ENCODE results near the gene LELP1. TPM values are rescaled to one million over a fixed set of nuclear protein-coding genes. Genes with fewer than 3 reads are reported as not detected.

The LELP1 gene
- not detected for total RNA-seq
- polyA plus RNA-seq, result not detected
- long read RNA-seq, donor 1, result 0 reads
- long read RNA-seq, donor 2, result 0 reads

GRCh38 chr1:153203130-153203529 lies at the start of gene LELP1:
TSS of gene LELP1 (plus strand) at chr1:153203430. CDS start at chr1:153204708, 1,278 bp downstream.
- Histone ChIP-seq H3K36me3 (ENCODE audit: insufficient read depth in 1 of 2, low read depth in 1 of 2) (no peaks in the 10 kb centered on the region), H3K9me3 (no peaks in the 10 kb centered on the region), H3K27ac (no peak within 1 kb of the TSS), H3K4me1 (no peaks in the 10 kb centered on the region), H3K27me3 (ENCODE audit: insufficient read depth in 3 of 3, low read length in 2 of 3) (peaks cover 0 to 3% (median 2%) of the 10 kb centered on the region in 3 donors), H3K4me3 (no peak within 1 kb of the TSS)
- no peak for TF ChIP-seq CTCF (IDR thresholded peaks at IDR 0.05)
- WGBS, 3 donors, result 27 to 50% (median 39%) methylated on average over 1 of the region's 1 CpG
- DNase-seq, result no peak
- ATAC-seq, result no peak
- intact Hi-C loops (cut with DNase I), result no loop called here

GRCh38 chr1:153155541-153155940 lies 47.7 kb upstream of the LELP1 start:
- 80 to 88% (median 87%) methylated on average over 2 of the region's 2 CpGs for WGBS, 3 donors
- ATAC-seq (no peak), DNase-seq (no peak)
- intact Hi-C loops (cut with DNase I), result no loop called here
- Histone ChIP-seq H3K27me3 (ENCODE audit: insufficient read depth in 3 of 3, low read length in 2 of 3) (no peaks in the 10 kb centered on the region), H3K9me3 (peaks cover 7% of the 10 kb centered on the region), H3K4me1 (no peaks in the 10 kb centered on the region), H3K36me3 (ENCODE audit: insufficient read depth in 1 of 2, low read depth in 1 of 2) (no peaks in the 10 kb centered on the region), H3K27ac (no peak overlapping the region), H3K4me3 (no peak overlapping the region)
- TF ChIP-seq CTCF (IDR thresholded peaks at IDR 0.05), result no peak

DNA sequence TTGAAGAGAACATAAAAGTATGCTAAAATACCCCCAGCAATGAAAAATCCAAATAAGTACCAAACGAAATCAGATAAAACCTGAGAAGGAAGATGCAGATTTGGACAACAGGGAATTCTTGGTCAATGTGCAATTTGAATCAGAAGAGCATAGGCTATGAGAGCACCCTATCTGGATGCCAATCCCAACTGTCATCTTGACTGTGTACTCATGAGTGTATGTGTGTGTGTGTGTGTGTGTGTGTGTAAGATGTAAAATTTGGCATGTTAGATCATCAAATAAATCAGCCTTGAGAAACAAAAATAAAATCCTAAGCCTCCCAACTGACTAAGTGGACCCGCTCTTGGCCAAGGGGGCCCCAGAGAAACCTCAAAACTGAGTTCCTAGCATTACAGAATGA lies 34.5 kb upstream of the LELP1 start:
- no peak for ATAC-seq
- intact Hi-C loops (cut with DNase I), result no loop called here
- Histone ChIP-seq H3K27ac (no peak overlapping the region), H3K9me3 (no peaks in the 10 kb centered on the region), H3K4me1 (no peaks in the 10 kb centered on the region), H3K36me3 (ENCODE audit: insufficient read depth in 1 of 2, low read depth in 1 of 2) (no peaks in the 10 kb centered on the region), H3K27me3 (ENCODE audit: insufficient read depth in 3 of 3, low read length in 2 of 3) (no peaks in the 10 kb centered on the region), H3K4me3 (no peak overlapping the region)
- WGBS, 3 donors, result 62 to 68% (median 66%) methylated on average over 2 of the region's 2 CpGs
- TF ChIP-seq CTCF (IDR thresholded peaks at IDR 0.05), result no peak
- no peak for DNase-seq

DNA sequence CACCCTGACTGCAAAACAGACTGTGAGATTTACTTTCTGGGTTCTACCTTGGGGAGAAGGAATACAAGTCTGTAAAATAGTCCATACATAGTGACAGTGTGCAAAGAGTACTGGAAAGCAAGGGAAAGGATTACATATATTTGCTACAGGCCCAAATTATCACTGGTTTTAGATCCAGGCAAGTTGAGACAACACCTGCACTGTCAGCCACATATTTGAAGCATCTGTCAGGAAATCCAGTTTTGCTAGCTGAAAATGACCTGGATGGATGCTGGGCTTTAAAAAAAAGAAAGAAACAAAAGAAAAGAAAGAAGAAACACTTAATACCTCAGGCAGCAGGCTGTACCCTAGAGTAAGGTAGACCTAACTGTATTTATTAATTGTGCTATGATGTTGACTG lies 28.6 kb upstream of the LELP1 start:
- H3K36me3 ChIP-seq (ENCODE audit: insufficient read depth in 1 of 2, low read depth in 1 of 2), result no peaks in the 10 kb centered on the region
- no peaks in the 10 kb centered on the region for H3K4me1 ChIP-seq
- DNase-seq, result no peak
- no peak for ATAC-seq
- no peak for TF ChIP-seq CTCF (IDR thresholded peaks at IDR 0.05)
- H3K9me3 ChIP-seq, result no peaks in the 10 kb centered on the region
- intact Hi-C loops (cut with DNase I), result no loop called here
- no peak overlapping the region for H3K4me3 ChIP-seq
- H3K27me3 ChIP-seq (ENCODE audit: insufficient read depth in 3 of 3, low read length in 2 of 3), result no peaks in the 10 kb centered on the region
- no peak overlapping the region for H3K27ac ChIP-seq

DNA sequence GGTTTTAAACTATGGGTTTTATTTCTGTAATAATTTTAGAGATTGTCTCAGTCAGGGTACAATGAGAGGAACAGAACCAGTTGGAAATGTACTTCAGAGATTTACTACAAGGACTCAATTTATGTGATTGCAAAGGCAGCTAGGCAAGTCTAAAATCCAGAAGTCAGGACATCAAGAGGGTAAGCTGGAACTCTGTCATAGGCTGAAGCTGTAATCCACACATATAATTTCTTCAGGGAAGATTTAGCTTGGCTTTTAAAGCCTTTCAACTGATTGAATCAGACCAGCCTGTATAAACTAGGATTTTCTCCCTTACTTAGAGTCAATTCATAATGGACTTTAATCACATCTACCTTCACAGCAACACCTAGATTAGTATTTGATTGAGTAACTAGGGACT lies 24.3 kb upstream of the LELP1 start:
- DNase-seq (no peak), ATAC-seq (no peak)
- Histone ChIP-seq H3K27ac (no peak overlapping the region), H3K27me3 (ENCODE audit: insufficient read depth in 3 of 3, low read length in 2 of 3) (no peaks in the 10 kb centered on the region), H3K9me3 (peaks cover 3% of the 10 kb centered on the region), H3K4me1 (no peaks in the 10 kb centered on the region), H3K4me3 (no peak overlapping the region), H3K36me3 (ENCODE audit: insufficient read depth in 1 of 2, low read depth in 1 of 2) (no peaks in the 10 kb centered on the region)
- TF ChIP-seq CTCF (IDR thresholded peaks at IDR 0.05), result no peak
- intact Hi-C loops (cut with DNase I), result no loop called here

Data from psoas muscle (tissue), 8 donors.